Spleen (tissue), 7 donors: ENCODE results near the gene ETS2.

Experiments used
- POLR2AphosphoS5 ChIP-seq, 3 donors: sonication (generic); formaldehyde crosslinking; IDR thresholded peaks; one replicate each; pipeline ENCODE4 v1.5.1; 2017; ENCODE audit warnings: antibody characterized with exemption in 3 of 3
- TF ChIP-seq, protein P1 (sequence below), 11 experiments: fragments of 200-600 bp in 7 of 11; fragments of 450-650 bp in 4 of 11; sonication (generic) in 4 of 11; IDR thresholded peaks in 8 of 11; conservative IDR thresholded peaks in 3 of 11; 1 replicate in 7 of 11; 2 replicates in 4 of 11; pipeline versions ENCODE4 v1.4.0 to v1.8.0; 2016 to 2021; ENCODE audit warnings: antibody characterized with exemption in 11 of 11, inconsistent platforms in 4 of 11, mild to moderate bottlenecking in 1 of 11
- donor health status: DM: no; HTN: no; CAD: no; lungs with moderate emphysema.
- donor health status: DM: no; HTN: no; CAD: no.
- donor health status: DM: no; HTN: no; CAD: no.

DNA sequence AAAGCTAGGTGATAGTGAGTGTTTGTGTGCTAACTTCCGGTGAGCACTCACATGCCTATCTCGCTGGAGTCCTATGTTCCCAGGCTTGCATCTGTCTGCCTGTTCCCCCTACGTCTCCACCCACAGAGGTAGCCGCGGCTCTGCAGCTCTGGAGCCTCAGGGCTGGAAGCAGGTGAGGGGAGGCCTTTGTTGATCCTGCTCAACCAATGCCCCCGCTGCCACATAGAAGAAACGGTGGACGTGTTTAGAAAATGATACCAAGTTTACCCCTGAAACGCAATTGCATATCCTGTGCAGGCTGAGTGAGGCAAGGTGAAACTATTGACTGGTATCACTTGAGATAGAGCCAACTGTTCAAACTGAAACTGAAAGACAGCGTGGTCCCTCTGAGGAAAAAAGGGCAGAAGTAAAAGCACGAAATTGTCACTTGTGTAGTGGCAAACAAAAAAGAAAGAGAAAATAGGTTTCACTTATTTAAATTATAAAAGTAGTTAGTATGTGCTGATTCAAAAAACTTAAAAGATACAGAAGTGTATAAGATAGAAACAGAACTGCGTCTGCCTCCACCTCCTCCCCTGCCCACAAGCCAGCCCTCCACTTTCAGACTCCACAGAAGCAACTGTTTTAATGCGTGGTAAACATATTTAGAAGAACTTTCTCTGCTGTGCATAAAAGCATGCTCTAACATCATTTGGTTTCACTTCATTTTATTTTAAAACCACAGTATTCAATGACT lies 38.6 kb upstream of the ETS2 start:
- TF ChIP-seq, protein P1, sequence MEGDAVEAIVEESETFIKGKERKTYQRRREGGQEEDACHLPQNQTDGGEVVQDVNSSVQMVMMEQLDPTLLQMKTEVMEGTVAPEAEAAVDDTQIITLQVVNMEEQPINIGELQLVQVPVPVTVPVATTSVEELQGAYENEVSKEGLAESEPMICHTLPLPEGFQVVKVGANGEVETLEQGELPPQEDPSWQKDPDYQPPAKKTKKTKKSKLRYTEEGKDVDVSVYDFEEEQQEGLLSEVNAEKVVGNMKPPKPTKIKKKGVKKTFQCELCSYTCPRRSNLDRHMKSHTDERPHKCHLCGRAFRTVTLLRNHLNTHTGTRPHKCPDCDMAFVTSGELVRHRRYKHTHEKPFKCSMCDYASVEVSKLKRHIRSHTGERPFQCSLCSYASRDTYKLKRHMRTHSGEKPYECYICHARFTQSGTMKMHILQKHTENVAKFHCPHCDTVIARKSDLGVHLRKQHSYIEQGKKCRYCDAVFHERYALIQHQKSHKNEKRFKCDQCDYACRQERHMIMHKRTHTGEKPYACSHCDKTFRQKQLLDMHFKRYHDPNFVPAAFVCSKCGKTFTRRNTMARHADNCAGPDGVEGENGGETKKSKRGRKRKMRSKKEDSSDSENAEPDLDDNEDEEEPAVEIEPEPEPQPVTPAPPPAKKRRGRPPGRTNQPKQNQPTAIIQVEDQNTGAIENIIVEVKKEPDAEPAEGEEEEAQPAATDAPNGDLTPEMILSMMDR (IDR thresholded peaks at IDR 0.05 in 8 of 11, conservative IDR thresholded peaks at IDR 0.05 in 3 of 11) = no peak
- TF ChIP-seq POLR2AphosphoS5 (IDR thresholded peaks at IDR 0.05) = peak in 2 of 3 donors; percentile 40 to 65
